Renal cortex interstitium (tissue), 11 donors: Measurements from ENCODE around the gene ORC4. TPM values are rescaled to one million over a fixed set of nuclear protein-coding genes. Genes with fewer than 3 reads are reported as not detected.
A peak's percentile ranks its signal among the peaks of the same experiment; 100 is the strongest.
"Not testable (repeated sequence)": the region's sequence is repeated elsewhere in the genome, so short reads cannot be mapped to it uniquely, and the experiment has no call there.

Experiments
- DNase-seq, 11 donors: peaks; one replicate each; pipeline ENCODE4 v3.0.0-alpha.2; 2013; ENCODE audit warnings: low read depth in 9 of 11, low spot score in 4 of 11; ENCODE audit errors: extremely low read depth in 1 of 11
- polyA plus RNA-seq, 3 donors: library from polyadenylated mRNA; unstranded; fragments of 120-200 nt; gene quantifications; one replicate each; pipeline ENCODE4 v1.2.1, GENCODE V29; 2013; ENCODE audit not compliant: insufficient read length in 3 of 3

The ORC4 gene
- polyA plus RNA-seq, 3 donors: 99.1 to 133 (median 120) TPM

DNA sequence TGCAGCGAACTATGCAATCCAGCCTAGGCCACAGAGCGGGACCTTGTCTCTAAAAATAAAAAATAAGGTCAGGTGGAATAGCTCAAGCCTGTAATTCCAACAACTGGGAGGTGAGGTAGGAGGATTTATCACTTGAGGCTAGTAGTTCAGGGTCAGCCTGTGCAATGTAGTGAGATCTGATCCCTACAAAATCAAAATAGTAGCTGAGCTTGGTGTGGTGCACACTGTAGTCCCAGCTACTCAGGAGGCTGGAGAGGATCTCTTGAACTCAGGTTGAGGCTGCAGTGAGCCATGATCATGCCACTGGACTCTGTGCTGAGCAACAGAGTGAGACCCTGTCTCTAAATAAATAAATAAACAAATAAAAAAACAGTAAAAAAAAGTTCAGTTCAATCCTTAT, 6.0 kb upstream of the ORC4 start:
- DNase-seq: no peak

DNA sequence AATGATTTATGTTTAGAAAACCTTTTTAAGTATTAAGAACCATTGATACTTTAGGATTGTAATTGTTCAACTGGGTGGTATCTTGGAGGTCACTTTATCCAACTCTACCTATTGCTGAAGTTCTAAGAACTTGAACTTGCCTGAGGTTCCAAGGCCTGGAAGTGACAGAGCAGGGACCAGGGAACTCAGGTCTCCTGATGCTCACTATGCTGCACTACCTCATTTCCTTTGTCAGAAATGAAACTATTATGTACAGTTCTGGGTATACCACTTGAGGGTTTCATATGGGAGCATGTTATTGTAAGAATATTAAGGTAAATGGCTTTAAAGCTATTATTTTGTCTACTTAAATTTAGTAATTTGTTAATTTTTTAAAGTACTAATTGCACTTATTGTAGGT, 3.3 kb upstream of the ORC4 start:
- DNase-seq: no peak

DNA sequence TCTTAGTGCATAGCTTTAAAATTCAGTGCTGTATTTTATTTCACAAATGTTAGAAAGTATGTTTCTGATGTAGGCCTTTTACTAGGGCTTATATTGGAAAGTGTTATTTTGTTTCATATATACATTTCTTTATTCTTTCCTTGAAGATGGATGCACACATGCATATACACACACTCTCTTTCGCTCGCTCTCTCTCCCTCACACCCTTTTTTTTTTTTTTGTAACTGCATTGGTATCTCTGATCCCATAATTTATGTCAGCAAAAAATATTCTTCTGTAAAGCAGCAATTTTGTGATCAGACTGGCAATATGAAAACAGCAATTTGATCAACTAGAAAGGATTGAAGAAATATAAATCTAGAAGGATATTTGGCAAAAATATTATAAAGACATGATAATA, 2.3 kb upstream of the ORC4 start:
- DNase-seq: no peak

DNA sequence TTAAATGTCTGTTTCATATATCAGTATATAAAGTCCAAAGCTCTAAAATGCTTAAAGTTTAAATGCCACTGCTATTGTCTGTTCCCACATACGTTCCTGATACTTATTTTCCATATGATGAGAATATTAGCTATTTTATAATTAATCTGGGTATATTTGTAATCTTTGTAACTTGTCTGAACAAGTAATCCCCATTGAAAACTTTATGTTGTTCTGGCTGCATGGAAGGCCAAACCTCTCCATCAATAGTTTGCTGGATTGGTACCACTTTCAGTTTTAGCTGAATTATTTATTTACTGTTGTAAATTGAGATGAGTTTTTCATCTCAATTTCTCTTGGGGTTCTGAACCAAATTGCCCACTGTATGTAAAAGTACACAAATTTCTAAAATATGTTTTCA, 1.8 kb upstream of the ORC4 start:
- DNase-seq: no peak

DNA sequence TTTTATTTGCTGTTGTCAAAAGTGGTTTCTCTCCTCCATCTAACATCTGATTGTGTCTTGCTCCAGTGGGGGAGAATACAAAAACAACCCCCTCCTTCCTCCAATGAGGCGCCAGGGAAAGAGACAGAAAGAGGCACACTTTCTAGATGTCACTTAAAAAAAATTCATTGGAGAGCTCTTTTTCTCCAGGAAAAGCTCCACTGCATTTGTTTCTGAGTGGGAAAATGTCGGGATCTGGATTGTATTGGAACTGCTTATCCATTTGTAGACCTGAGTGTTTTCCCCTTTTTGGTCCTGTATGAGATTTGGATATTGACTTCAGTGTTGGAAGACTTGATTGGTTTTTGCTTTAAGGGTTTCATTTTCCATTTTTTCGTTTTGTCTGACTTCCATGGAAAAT, 1.3 kb upstream of the ORC4 start:
- no peak for DNase-seq

DNA sequence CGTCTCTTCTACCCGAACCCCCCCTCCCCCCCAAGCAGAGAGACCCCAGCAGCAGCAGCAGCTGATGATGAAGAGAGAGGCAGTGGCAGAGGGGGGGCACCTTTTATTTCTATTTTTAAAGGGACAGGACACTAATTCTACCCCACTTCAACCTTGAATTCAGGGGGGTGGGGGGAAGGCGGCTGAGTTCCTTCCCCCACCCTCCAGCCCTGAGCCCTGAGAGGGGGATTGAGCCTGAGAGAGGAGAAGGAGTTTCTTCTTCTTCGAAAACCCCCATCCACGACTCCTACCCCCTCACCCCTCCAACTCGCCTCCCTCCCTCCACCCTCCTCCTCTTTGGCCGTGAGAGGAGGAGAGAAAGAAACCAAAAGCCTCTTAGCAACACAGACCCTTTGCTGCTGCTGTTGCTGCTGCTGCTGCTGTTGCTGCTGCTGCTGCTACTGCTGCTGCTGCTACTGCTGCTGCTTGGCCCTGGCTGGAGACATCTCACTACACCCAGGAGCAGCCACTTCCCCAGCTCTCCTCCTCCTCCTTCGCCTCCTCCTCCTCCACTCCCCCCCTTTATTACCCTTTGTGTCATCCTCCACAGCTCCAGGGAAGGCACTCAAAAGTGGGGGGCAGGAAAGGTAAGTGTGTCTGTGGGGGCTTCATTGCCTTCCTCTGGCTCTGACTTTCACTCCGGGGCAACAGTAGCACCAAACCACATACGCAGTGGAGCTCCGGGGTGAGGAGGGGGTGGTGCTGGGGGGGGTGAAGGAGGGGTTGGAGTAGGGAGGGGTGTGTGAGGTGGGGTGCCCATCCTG, 723 bp upstream of the ORC4 start, which contains the start of gene MBD5:
Gene MBD5, plus strand, starts transcription at position 33 of the 803 bp plus-strand sequence.
- DNase-seq: peak in 7 of 11 donors; percentile 39 to 74 (median 52)

DNA sequence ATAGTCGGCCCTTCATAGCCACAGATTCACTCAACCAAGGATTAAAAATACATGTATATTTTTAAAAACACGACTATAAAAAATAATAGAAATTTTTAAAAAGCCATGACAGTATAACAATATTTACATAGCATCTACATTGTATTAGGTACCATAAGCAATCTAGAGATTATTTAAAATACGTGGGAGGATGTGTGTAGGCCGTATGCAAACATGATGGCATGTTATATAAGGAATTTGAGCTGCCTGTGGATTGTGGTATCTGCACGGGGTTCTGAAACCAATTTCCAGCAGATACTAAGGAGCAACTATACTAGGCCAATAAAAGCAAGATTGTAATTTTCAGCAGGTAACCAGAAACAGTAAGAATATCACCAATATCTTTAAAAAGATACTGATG, 5.9 kb downstream of the ORC4 start:
- DNase-seq: no peak

DNA sequence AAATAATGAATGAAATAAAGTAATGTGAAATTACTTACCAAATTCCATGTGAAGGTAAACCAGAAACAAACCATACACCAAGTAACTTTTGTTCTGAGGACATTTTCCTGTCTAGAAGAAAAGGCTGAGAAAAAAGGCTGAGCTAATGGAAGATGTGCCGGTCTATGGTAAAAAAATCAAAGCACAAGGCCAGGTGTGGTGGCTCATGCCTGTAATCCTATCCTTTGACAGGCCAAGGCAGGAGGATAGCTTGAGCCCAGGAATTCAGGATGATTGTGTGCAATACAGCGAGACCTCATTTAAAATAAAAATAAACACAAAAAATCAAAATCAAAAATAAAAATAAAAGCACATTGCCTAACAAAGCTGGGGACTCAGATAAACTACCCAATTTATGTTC, 6.7 kb downstream of the ORC4 start:
- DNase-seq: peak in 4 of 11 donors; percentile 21 to 49 (median 41)

DNA sequence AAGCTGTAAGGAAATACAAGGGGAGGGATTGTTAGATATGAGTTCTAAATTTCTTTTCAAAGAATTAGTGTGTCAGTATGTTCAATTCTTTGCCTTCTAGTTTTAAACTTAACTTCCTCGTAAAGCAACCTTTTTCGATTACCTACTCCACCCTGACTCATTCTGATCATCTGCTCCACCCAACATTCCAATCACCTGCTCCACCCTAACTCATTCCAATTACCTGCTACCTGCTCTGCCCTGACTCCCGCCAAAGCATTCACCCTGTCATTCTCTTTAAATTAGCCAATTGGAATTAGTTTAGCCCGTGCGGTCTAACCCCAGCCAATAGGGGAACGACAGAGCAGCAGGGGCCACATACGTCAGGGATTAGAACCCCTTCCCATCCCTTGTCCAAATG, 12.1 kb downstream of the ORC4 start:
- DNase-seq: not testable (repeated sequence)

DNA sequence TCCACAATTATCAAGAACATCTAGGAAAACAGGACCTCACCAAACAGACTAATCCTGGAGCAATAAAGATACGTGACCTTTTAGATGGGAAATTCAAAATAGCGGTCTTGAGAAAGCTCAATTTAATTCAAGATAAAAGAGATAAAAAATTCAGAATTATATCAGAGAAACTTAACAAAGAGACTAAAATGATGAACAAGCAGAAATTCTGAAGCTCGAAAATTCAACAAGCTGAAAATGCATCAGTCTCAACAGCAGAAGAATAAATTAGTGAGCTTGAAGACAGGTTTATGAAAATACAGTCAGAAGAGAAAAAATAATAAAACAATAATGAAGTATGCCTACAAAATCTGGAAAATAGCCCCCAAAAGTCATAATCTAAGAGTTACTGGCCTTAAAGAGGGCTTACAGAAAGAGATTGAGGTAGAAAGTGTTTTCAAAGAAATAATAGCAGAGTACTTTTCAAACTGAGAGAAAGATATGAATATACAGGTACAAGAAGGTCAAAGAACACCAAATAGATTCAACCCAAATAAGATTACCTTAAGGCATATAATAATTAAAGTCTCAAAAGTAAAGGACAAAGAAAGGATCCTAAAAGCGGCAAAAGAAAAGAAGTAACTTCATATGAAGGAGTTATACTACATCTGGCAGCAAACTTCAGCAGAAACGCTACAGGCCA, 13.2 kb downstream of the ORC4 start:
- no peak for DNase-seq

DNA sequence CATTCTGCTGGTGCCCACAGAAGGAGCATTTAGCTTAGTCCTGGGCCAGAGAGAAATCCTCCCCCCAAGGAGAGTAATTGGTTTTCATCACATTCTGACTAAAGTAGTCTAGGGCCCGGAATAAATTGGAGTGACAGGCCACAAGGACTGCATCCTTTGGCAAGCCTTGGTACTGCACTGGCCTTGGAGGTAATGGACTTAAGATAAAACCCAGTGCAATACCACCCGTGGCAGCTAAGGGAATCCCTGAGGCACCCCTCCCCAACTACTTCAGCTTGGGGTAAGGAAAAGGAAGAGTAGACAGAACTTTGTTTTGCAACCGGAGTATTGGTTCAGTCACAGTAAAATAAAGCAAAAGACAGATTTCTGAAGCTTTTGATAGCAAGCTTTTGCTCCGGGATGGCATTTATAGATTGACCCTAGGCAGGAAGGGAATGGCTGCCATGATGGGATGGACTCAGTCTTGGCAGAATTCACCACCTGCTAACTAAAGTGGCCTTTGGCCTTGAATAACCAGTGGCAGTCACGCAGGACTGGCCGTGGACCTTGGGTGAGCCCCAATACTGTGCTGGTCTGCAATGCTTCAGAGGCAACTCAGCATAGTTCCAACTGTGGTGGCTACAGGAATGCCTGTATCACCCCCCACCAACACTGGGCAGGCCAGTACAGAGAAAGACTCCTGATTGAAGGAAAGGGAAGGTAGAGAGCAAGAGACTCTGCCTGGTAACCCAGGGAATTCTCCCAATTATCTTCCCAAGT, 14.1 kb downstream of the ORC4 start:
- DNase-seq: no peak

DNA sequence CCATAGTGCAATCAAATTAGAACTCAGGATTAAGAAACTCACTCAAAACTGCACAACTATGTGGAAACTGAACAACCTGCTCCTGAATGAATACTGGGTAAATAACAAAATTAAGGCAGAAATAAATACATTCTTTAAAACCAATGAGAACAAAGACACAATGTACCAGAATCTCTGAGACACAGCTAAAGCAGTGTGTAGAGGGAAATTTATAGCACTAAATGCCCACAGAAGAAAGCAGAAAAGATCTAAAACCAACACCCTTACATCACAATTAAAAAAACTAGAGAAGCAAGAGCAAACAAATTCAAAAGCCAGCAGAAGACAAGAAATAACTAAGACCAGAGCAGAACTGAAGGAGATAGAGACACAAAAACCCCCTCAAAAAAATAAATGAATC, 18.1 kb downstream of the ORC4 start:
- DNase-seq: not testable (repeated sequence)

DNA sequence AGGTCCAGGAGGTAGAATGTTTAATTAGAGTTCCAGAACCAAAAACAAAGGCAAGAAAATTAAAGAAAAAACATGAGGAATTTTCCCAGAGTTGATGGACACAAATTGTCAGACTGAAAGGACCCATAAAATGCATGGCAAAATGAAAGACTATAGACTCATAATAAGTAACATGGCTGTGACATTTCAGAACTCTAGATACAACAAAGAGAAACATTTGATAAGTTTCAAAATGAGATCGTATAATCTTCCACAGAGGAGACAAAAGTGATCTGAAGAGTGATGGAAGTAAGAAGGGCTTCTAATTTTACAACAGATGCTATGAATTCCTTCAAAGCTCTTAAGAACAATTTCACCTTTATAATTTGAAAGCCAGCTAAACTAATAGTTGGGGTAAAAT, 20.4 kb downstream of the ORC4 start:
- no peak for DNase-seq

DNA sequence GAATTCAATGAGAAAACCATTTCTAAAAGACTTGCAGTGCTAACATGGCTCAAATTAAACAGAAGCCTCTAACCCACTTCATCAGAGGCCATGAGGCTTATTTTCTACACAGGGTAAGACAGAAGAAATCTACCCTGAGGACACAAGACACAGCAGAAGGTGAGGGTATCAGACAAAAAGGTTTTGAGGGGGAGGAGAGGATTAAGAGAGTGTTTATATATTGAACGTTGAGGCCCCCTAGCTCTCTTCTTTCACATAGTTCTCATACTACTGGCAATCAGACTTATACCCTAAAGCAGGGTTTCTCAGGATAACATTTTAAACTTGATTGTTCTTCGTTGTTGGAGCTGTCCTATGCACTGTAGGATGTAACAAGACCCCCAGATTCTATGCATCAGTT, 21.4 kb downstream of the ORC4 start:
- no peak for DNase-seq

DNA sequence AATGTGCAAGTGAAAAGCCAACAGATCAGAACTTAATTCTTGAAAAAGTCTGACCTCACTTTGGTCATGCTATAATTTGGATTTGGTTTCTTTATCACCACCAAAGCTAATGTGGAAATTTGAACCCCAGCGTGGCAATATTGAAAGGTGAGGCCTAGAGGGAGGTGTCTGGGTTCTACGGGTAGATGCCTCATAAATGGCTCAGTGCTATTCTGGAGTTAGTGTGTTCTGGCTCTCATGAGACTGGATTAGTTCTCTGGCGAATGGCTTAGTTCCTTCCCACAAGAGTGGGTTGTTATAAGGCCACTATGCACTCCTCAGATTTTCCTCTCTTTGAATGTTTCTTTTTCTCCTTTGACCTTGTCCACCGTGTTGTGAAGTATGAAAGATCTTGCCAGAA, 22.3 kb downstream of the ORC4 start:
- no peak for DNase-seq

DNA sequence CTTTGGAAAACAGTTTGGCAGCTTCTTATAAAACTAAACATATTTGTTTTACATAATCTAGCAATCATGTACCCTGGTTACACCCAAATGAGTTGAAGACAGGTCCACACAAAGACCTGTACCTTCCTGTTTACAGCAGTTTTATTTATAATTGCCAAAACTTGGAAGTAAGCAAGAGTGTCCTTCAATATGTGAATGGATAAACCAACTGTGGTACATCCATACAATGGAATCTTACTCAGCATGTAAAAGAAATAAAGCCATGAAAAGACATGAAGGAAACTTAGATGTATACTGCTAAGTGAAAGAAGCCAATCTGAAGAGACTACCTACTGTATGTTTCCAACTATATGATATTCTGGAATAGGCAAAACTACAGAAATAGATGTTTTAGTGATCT, 23.7 kb downstream of the ORC4 start:
- DNase-seq: no peak

DNA sequence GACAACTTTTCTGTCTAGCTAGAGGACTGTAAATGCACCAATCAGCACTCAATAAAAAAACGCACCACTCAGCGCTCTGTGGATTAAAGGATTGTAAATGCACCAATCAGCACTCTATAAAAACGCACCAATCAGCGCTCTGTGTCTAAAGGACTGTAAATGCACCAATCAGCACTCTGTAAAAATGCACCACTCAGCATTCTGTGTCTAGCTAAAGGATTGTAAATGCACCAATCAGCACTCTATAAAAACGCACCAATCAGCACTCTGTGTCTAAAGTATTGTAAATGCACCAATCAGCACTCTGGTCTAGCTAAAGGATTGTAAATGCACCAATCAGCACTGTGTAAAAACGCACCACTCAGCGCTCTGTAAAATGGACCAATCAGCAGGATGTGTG, 25.6 kb downstream of the ORC4 start:
- not testable (repeated sequence) for DNase-seq

DNA sequence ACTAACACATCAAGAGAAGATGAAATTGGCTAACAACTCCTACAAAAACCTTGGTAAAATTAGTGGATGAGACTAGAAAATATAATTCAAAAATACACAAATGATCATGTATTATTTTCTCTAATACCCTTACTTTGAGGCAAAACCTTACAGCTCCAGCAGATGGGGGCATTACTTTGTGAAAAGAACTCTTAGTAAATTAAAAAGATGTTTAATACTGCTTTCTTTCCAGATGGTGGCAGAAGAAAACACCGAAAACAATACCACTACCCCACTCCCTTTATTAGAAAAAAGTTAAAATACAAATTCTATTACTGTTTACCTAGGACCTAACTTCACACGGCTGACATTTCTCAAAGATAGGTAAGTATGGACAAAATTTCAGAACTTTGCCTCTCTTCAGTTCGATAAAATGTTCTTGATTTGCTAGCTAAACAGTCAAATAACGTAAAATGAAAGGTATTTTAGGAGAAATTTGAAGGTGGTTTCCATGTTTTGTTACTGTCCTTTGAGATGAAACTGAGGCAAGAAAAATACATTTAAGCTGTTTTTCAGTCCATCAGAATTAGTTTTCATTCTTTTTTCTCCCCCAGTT, 30.6 kb downstream of the ORC4 start:
- DNase-seq: peak; percentile 7 to 41 (median 24)

DNA sequence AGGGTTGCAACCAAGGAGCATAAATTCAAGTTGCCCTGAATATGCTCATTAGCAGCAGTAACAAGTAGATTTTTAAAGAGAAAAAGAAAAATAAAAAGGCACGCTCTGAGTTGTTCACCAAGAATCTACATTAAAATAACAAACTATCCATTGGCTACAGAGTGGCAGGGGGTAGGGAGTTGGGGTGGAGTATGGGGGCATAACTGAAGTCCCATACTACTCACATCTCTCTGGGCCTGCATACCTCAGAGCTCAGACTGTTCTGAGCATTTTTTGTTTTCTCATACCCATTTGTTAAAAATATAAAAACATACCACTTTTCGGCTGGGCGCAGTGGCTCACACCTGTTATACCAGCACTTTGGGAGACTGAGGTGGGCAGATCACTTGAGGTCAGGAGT, 31.4 kb downstream of the ORC4 start:
- no peak for DNase-seq
